ENCODE measurements around the gene TFDP3.

The TFDP3 gene

GRCh38 chrX:133218329-133218728, at the start of gene TFDP3:
Gene TFDP3 (minus strand): TSS chrX:133218354. CDS start chrX:133218259, 95 bp downstream.
- TF ChIP-seq CTCF (IDR thresholded peaks at IDR 0.05; ENCODE audit: extremely low read depth, insufficient read depth, missing control alignments): no peak
- no peak for DNase-seq (ENCODE audit: low spot score)
- in situ Hi-C loops (cut with MboI; ENCODE audit: low pct_unique_long_range_greater_than_20kb, low sequenced_read_pairs, unreplicated experiment): no loop called here

DNA sequence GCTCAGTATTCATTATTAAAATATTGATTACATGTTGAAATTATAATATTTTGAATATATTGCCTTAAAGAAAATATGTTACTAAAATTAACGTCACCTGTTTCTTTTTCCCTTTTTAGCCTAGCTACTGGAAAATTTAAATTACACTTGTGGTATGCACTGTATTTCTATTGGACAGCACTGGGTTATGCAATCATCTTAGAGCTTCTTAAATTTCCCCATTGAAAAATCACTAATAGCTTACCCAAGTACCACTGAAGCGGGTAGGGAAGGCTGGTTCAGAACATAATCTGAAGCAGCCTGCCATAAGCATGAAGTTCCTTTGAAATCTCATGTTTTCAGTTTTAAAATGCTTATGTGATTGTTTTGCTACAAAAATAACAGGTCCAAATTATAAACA, 49.5 kb upstream of the TFDP3 start:
- in situ Hi-C loops (cut with MboI; ENCODE audit: low pct_unique_long_range_greater_than_20kb, low sequenced_read_pairs, unreplicated experiment): no loop called here
- TF ChIP-seq CTCF (IDR thresholded peaks at IDR 0.05; ENCODE audit: extremely low read depth, insufficient read depth, missing control alignments): no peak
- DNase-seq (ENCODE audit: low spot score): no peak

DNA sequence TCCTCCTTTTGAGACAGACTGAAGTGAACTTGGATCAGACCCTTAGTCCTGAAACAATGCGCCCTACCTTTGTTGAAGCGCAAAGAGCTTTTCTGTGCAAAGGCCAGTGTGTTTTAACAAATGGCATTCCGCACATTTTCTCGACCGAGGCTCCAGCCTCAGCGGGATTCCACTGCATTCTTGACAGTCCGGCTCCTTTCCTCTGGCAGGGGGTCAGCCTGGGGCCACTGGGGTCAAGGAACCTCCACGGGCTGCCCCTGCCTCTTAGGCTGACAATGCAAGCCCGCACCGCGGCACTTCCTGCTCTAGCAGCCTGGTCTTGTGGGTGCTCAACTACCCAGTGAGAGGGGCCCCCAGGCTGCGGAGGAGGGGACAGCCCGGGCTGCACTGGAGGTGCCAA, 47.2 kb upstream of the TFDP3 start:
- in situ Hi-C loops (cut with MboI; ENCODE audit: low pct_unique_long_range_greater_than_20kb, low sequenced_read_pairs, unreplicated experiment): no loop called here
- TF ChIP-seq CTCF (IDR thresholded peaks at IDR 0.05; ENCODE audit: extremely low read depth, insufficient read depth, missing control alignments): no peak
- no peak for DNase-seq (ENCODE audit: low spot score)

GRCh38 chrX:133258481-133258880, 40.3 kb upstream of the TFDP3 start:
- no peak for TF ChIP-seq CTCF (IDR thresholded peaks at IDR 0.05; ENCODE audit: extremely low read depth, insufficient read depth, missing control alignments)
- no peak for DNase-seq (ENCODE audit: low spot score)
- in situ Hi-C loops (cut with MboI; ENCODE audit: low pct_unique_long_range_greater_than_20kb, low sequenced_read_pairs, unreplicated experiment): no loop called here

- no peak for TF ChIP-seq CTCF (IDR thresholded peaks at IDR 0.05; ENCODE audit: extremely low read depth, insufficient read depth, missing control alignments)
- DNase-seq (ENCODE audit: low spot score): no peak
- in situ Hi-C loops (cut with MboI; ENCODE audit: low pct_unique_long_range_greater_than_20kb, low sequenced_read_pairs, unreplicated experiment): no loop called here
Observed at GRCh38 chrX:133254666-133255065, 36.5 kb upstream of the TFDP3 start.

- in situ Hi-C loops (cut with MboI; ENCODE audit: low pct_unique_long_range_greater_than_20kb, low sequenced_read_pairs, unreplicated experiment): no loop called here
- TF ChIP-seq CTCF (IDR thresholded peaks at IDR 0.05; ENCODE audit: extremely low read depth, insufficient read depth, missing control alignments): no peak
- no peak for DNase-seq (ENCODE audit: low spot score)
Observed at GRCh38 chrX:133251204-133251603, 33.0 kb upstream of the TFDP3 start.
